Measurements from ENCODE around the gene TUG1.

Gene TUG1

GRCh38 chr22:31019191-31019930 lies 50.3 kb downstream of the TUG1 start:
- no peak for DNase-seq

- DNase-seq = no peak
Measured at GRCh38 chr22:31020334-31020733, 51.3 kb downstream of the TUG1 start.

GRCh38 chr22:31022516-31022915 lies 53.5 kb downstream of the TUG1 start:
- DNase-seq = no peak
